Measurements from ENCODE around the gene GYG1.
"Not testable (repeated sequence)": the region's sequence is repeated elsewhere in the genome, so short reads cannot be mapped to it uniquely, and the experiment has no call there.

Gene GYG1

GRCh38 chr3:148968321-148968720, 23.0 kb upstream of the GYG1 start:
- TF ChIP-seq, protein P1, sequence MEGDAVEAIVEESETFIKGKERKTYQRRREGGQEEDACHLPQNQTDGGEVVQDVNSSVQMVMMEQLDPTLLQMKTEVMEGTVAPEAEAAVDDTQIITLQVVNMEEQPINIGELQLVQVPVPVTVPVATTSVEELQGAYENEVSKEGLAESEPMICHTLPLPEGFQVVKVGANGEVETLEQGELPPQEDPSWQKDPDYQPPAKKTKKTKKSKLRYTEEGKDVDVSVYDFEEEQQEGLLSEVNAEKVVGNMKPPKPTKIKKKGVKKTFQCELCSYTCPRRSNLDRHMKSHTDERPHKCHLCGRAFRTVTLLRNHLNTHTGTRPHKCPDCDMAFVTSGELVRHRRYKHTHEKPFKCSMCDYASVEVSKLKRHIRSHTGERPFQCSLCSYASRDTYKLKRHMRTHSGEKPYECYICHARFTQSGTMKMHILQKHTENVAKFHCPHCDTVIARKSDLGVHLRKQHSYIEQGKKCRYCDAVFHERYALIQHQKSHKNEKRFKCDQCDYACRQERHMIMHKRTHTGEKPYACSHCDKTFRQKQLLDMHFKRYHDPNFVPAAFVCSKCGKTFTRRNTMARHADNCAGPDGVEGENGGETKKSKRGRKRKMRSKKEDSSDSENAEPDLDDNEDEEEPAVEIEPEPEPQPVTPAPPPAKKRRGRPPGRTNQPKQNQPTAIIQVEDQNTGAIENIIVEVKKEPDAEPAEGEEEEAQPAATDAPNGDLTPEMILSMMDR (conservative IDR thresholded peaks at IDR 0.05) = no peak
- H3K27ac ChIP-seq = no peak overlapping the region

DNA sequence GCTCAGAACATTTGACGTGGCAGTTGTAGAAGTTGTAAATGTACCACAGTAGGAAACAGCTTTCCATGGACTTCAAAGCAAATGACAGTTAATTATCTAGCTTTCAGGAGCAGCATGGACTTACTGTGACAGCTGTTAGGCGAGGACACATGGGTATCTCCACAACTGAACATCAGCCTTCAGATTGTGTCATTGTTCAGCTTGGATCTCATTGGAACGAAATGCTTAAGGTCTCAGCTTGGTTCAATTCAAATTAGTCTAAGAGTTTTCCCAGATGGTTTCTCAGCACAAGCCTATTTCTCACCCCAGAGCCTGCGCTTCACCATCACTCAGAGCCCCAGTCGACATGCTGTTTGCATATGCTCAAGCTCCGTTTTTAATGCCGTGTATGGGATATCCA, 21.1 kb upstream of the GYG1 start:
- H3K27ac ChIP-seq = no peak overlapping the region
- TF ChIP-seq, protein P1 (conservative IDR thresholded peaks at IDR 0.05) = no peak

DNA sequence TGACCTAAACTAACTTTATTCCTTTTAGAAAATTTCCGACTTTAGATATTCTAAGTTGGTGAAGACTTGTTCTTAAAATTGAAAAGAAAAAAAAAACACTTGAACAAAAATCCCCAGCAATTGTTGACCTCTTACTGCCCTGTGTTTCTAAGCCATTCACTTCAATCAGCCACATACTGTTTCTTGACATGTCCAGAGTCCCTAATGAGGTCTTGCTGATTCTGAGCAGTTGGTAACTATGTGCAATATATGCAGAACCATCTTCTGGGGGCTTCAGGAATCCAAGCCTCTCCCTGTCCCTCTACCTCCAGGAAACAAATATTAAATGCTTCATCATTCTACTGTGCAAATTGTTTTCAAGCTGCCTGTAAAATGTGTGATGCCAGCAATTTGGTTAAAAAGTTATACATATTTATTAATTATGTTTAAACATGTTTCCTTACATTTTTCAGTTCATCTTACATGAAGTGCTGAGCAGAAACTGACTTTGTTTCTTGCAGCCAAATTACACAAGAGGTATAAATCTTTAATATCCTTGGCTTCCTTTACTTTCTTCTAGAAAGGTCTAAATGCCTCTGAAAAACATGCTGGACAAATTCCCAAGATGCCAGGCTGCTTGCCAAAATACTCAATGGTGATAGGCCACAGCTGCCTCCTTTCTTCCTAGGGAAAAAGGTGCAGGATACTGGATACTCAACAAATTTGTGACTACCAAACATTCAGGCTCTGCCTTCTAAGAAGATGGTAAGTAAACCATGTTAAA, 19.8 kb upstream of the GYG1 start:
- H3K27ac ChIP-seq = peak overlapping the region; percentile 31; the same call in 1 of the 2 replicates
- TF ChIP-seq, protein P1 (conservative IDR thresholded peaks at IDR 0.05) = no peak

DNA sequence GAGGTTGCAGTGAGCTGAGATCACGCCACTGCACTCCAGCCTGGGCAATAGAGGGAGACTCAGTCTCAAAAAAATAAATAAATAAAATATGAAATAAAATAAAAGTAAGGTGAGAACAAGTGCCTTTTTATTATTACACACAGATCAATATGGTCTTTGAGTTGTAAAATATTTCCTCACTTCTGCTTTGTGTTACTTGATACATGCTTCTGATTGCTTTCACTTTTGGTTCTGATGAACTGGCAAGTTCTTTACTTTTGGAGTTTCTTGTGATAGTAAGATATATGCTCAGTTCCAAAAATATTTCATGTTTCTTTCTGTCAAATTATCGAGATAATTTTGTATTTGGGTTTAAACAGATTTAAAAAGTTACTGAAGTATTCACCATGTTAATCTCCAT, 16.6 kb upstream of the GYG1 start:
- TF ChIP-seq, protein P1 (conservative IDR thresholded peaks at IDR 0.05) = no peak
- no peak overlapping the region for H3K27ac ChIP-seq

- TF ChIP-seq, protein P1 (conservative IDR thresholded peaks at IDR 0.05) = no peak
- no peak overlapping the region for H3K27ac ChIP-seq
These were observed 16.1 kb upstream of the GYG1 start for GRCh38 chr3:148975248-148975647.

GRCh38 chr3:148975696-148976095, 15.6 kb upstream of the GYG1 start:
- TF ChIP-seq, protein P1 (conservative IDR thresholded peaks at IDR 0.05) = no peak
- no peak overlapping the region for H3K27ac ChIP-seq

- no peak overlapping the region for H3K27ac ChIP-seq
- TF ChIP-seq, protein P1 (conservative IDR thresholded peaks at IDR 0.05) = no peak
These were observed 10.1 kb upstream of the GYG1 start for GRCh38 chr3:148981273-148981672.

GRCh38 chr3:148987551-148987950, 3.8 kb upstream of the GYG1 start:
- H3K27ac ChIP-seq = not testable (repeated sequence)

Measured in VCaP (cell line).